ENCODE data around the gene MRPL20. TPM values are rescaled to one million over a fixed set of nuclear protein-coding genes. Genes with fewer than 3 reads are reported as not detected.
"Not testable (repeated sequence)": the region's sequence is repeated elsewhere in the genome, so short reads cannot be mapped to it uniquely, and the experiment has no call there.

Gene MRPL20
- total RNA-seq, 1 experiment from 2014 or later: 90.8 TPM

GRCh38 chr1:1407636-1408318, 684 bp upstream of the MRPL20 start:
- Histone ChIP-seq H3K27ac (peak overlapping the region; percentile 44), H3K9me3 (ENCODE audit: insufficient read depth, low read depth) (no peaks in the 10 kb centered on the region), H2AFZ (peak overlapping the region; percentile 85), H4K20me1 (ENCODE audit: insufficient read depth) (peaks cover 8% of the 10 kb centered on the region), H3K9me2 (ENCODE audit: insufficient read depth) (no peaks in the 10 kb centered on the region), H3K4me1 (replicated peaks; ENCODE audit: insufficient read depth) (peaks cover 19% of the 10 kb centered on the region), H3K27me3 (ENCODE audit: insufficient read depth, low read depth) (no peaks in the 10 kb centered on the region), H3K4me3 (peak overlapping the region; percentile 80), H3K79me2 (ENCODE audit: low read depth) (peaks cover 50% of the 10 kb centered on the region), H3F3A (ENCODE audit: insufficient read depth, low read depth) (peaks cover 41% of the 10 kb centered on the region), H3K36me3 (ENCODE audit: low read depth) (peaks cover 13% of the 10 kb centered on the region; the same call in 1 of the 2 replicates), H3K4me2 (peak overlapping the region; percentile 88)
- ChIA-PET POLR2A (ENCODE audit: unreplicated experiment) (interaction anchor here (0.5 to 0.6 kb wide), 2 partner anchors 13 to 23 kb away, joined by 5 to 6 read pairs; no protein-coding TSS in a partner anchor), CTCF (no interaction called here)
- TF ChIP-seq EZH2 (IDR thresholded peaks at IDR 0.05; ENCODE audit: low read depth): no peak
- TF ChIP-seq CTCF (conservative IDR thresholded peaks at IDR 0.05): no peak; the same call in 1 of the 2 replicates
- DNase-seq: peak in 1 of 2 experiments; percentile 47
- intact Hi-C loops (cut with micrococcal nuclease; ENCODE audit: unreplicated experiment): loop anchor here (2.0 kb wide), 2 partner anchors 25 to 33 kb away; no protein-coding TSS in a partner anchor
- BruUV-seq (replicated peaks): no TSS peak

GRCh38 chr1:1406101-1406820, 832 bp downstream of the MRPL20 start:
- Histone ChIP-seq H2AFZ (0 out of 2 replicates have a peak overlapping the region, but pooled peaks have one; percentile 85), H4K20me1 (ENCODE audit: insufficient read depth) (peaks cover 8% of the 10 kb centered on the region), H3K27ac (peak overlapping the region; percentile 44; the same call in 1 of the 2 replicates), H3K27me3 (ENCODE audit: insufficient read depth, low read depth) (no peaks in the 10 kb centered on the region), H3K4me1 (replicated peaks; ENCODE audit: insufficient read depth) (peaks cover 19% of the 10 kb centered on the region), H3K79me2 (ENCODE audit: low read depth) (peaks cover 59% of the 10 kb centered on the region), H3K9me3 (ENCODE audit: insufficient read depth, low read depth) (no peaks in the 10 kb centered on the region), H3F3A (ENCODE audit: insufficient read depth, low read depth) (peaks cover 52% of the 10 kb centered on the region), H3K9me2 (ENCODE audit: insufficient read depth) (no peaks in the 10 kb centered on the region), H3K4me2 (peak overlapping the region; percentile 88), H3K4me3 (peak overlapping the region; percentile 80), H3K36me3 (ENCODE audit: low read depth) (peaks cover 20% of the 10 kb centered on the region; the same call in 1 of the 2 replicates)
- BruUV-seq (replicated peaks): no TSS peak
- TF ChIP-seq EZH2 (IDR thresholded peaks at IDR 0.05; ENCODE audit: low read depth) (no peak), CTCF (conservative IDR thresholded peaks at IDR 0.05) (no peak)
- CTCF ChIA-PET: no interaction called here
- DNase-seq: no peak
- POLR2A ChIA-PET (ENCODE audit: unreplicated experiment): no interaction called here
- intact Hi-C loops (cut with micrococcal nuclease; ENCODE audit: unreplicated experiment): loop anchor here (2.0 kb wide), 2 partner anchors 27 to 35 kb away; no protein-coding TSS in a partner anchor

- H3K4me1 ChIP-seq (replicated peaks; ENCODE audit: insufficient read depth): peaks cover 29% of the 10 kb centered on the region
- no peaks in the 10 kb centered on the region for H3K9me2 ChIP-seq (ENCODE audit: insufficient read depth)
- no peak overlapping the region for H3K4me3 ChIP-seq
- ChIA-PET CTCF (no interaction called here), POLR2A (ENCODE audit: unreplicated experiment) (no interaction called here)
- H3K36me3 ChIP-seq (ENCODE audit: low read depth): peaks cover 28% of the 10 kb centered on the region; the same call in 1 of the 2 replicates
- H3F3A ChIP-seq (ENCODE audit: insufficient read depth, low read depth): peaks cover 57% of the 10 kb centered on the region
- no TSS peak for BruUV-seq (replicated peaks)
- intact Hi-C loops (cut with micrococcal nuclease; ENCODE audit: unreplicated experiment): no loop called here
- TF ChIP-seq EZH2 (IDR thresholded peaks at IDR 0.05; ENCODE audit: low read depth): no peak
- no peak for TF ChIP-seq CTCF (conservative IDR thresholded peaks at IDR 0.05)
- H3K9me3 ChIP-seq (ENCODE audit: insufficient read depth, low read depth): no peaks in the 10 kb centered on the region
- no peak for DNase-seq
- no peaks in the 10 kb centered on the region for H3K27me3 ChIP-seq (ENCODE audit: insufficient read depth, low read depth)
- H3K79me2 ChIP-seq (ENCODE audit: low read depth): peaks cover 71% of the 10 kb centered on the region
- peaks cover 4% of the 10 kb centered on the region for H4K20me1 ChIP-seq (ENCODE audit: insufficient read depth)
- H3K4me2 ChIP-seq: no peak overlapping the region
- no peak overlapping the region for H3K27ac ChIP-seq
- no peak overlapping the region for H2AFZ ChIP-seq
Measured at GRCh38 chr1:1403653-1404052, 3.4 kb downstream of the MRPL20 start.

GRCh38 chr1:1402901-1403392, 4.1 kb downstream of the MRPL20 start:
- H3K4me3 ChIP-seq; H4K20me1 ChIP-seq (ENCODE audit: insufficient read depth); CTCF ChIA-PET; H3K9me3 ChIP-seq (ENCODE audit: insufficient read depth, low read depth); H2AFZ ChIP-seq; intact Hi-C loops (cut with micrococcal nuclease; ENCODE audit: unreplicated experiment); H3K27ac ChIP-seq; H3K27me3 ChIP-seq (ENCODE audit: insufficient read depth, low read depth); H3K4me2 ChIP-seq; DNase-seq; H3K9me2 ChIP-seq (ENCODE audit: insufficient read depth); BruUV-seq (replicated peaks): not testable (repeated sequence)
- Histone ChIP-seq H3K79me2 (ENCODE audit: low read depth) (peaks cover 71% of the 10 kb centered on the region), H3K4me1 (replicated peaks; ENCODE audit: insufficient read depth) (peaks cover 26% of the 10 kb centered on the region), H3K36me3 (ENCODE audit: low read depth) (peaks cover 28% of the 10 kb centered on the region; the same call in 1 of the 2 replicates), H3F3A (ENCODE audit: insufficient read depth, low read depth) (peaks cover 50% of the 10 kb centered on the region)
- POLR2A ChIA-PET (ENCODE audit: unreplicated experiment): interaction anchor here (1.0 kb wide), 1 partner anchor 28 kb away, joined by 9 read pairs; no protein-coding TSS in a partner anchor

Data from PC-9 (cell line).